ENCODE results near the gene PRF1. TPM values are rescaled to one million over a fixed set of nuclear protein-coding genes. Genes with fewer than 3 reads are reported as not detected.

The PRF1 gene
- total RNA-seq, 4 donors from 2014 or later: 1.4 to 3.5 (median 2.9) TPM

- TF ChIP-seq POLR2A (IDR thresholded peaks at IDR 0.05) (peak in 1 of 2 donors; percentile 10), CTCF (IDR thresholded peaks at IDR 0.05) (peak in 4 of 6 experiments; percentile 42 to 73 (median 54))
- peak; percentile 76 to 78 for DNase-seq
- Histone ChIP-seq H3K4me1 (peaks cover 4 to 11% of the 10 kb centered on the region in 2 donors), H3K27me3 (no peaks in the 10 kb centered on the region), H3K9me3 (no peaks in the 10 kb centered on the region), H3K36me3 (no peaks in the 10 kb centered on the region), H3K27ac (peak overlapping the region in 1 of 3 donors; percentile 20), H3K4me3 (replicated peaks in 1 of 3) (no peak overlapping the region)
- 43 to 44% methylated on average over 20 of the region's 20 CpGs for WGBS, 2 donors
- intact Hi-C loops (cut with DNase I): no loop called here
Observed at GRCh38 chr10:70558871-70559810, 43.4 kb downstream of the PRF1 start.

DNA sequence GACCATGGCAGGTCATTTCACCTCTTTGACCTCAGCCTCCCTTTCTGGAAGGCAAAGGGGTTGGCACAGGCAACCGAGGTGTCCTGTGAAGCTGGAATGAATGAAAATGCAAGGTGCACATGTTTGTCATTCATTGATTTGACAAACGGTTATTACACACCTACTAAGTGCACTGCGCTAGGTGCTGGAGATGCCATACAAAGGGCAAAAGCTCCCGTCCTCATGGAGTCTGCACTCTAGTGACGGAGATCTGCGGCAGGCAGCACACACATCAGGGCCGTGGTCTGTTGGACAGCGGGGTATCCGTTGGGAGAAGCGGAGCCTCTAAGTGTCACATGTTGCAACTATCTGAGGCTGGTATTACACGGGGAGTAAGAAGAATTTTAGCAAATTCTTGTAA, 44.2 kb downstream of the PRF1 start:
- Histone ChIP-seq H3K4me1 (peaks cover 4 to 11% of the 10 kb centered on the region in 2 donors), H3K9me3 (no peaks in the 10 kb centered on the region), H3K4me3 (replicated peaks in 1 of 3) (no peak overlapping the region), H3K36me3 (no peaks in the 10 kb centered on the region), H3K27me3 (no peaks in the 10 kb centered on the region), H3K27ac (no peak overlapping the region)
- intact Hi-C loops (cut with DNase I): no loop called here
- DNase-seq: no peak
- WGBS, 2 donors: 93 to 94% methylated on average over 11 of the region's 11 CpGs
- no peak for TF ChIP-seq POLR2A (IDR thresholded peaks at IDR 0.05)
- TF ChIP-seq CTCF (IDR thresholded peaks at IDR 0.05): no peak

- intact Hi-C loops (cut with DNase I): no loop called here
- Histone ChIP-seq H3K36me3 (no peaks in the 10 kb centered on the region), H3K4me1 (peaks cover 4 to 11% of the 10 kb centered on the region in 2 donors), H3K27ac (no peak overlapping the region), H3K27me3 (no peaks in the 10 kb centered on the region), H3K4me3 (replicated peaks in 1 of 3) (no peak overlapping the region), H3K9me3 (no peaks in the 10 kb centered on the region)
- WGBS, 2 donors: 91 to 100% methylated on average over 2 of the region's 2 CpGs
- TF ChIP-seq CTCF (IDR thresholded peaks at IDR 0.05) (no peak), POLR2A (IDR thresholded peaks at IDR 0.05) (no peak)
- DNase-seq: no peak
Observed at GRCh38 chr10:70557876-70558275, 44.7 kb downstream of the PRF1 start.

- intact Hi-C loops (cut with DNase I): no loop called here
- WGBS, 2 donors: 94 to 97% methylated on average over 8 to 11 of the region's 11 CpGs
- H3K4me3 ChIP-seq (replicated peaks in 1 of 3): no peak overlapping the region
Observed at GRCh38 chr10:70557086-70557845, 45.3 kb downstream of the PRF1 start.

More at GRCh38 chr10:70557086-70557845, 45.3 kb downstream of the PRF1 start:
- no peaks in the 10 kb centered on the region for H3K9me3 ChIP-seq
- no peaks in the 10 kb centered on the region for H3K36me3 ChIP-seq
- no peaks in the 10 kb centered on the region for H3K27me3 ChIP-seq
- no peak for DNase-seq
- H3K27ac ChIP-seq: no peak overlapping the region
- no peak for TF ChIP-seq POLR2A (IDR thresholded peaks at IDR 0.05)
- no peak for TF ChIP-seq CTCF (IDR thresholded peaks at IDR 0.05)
- peaks cover 4 to 11% of the 10 kb centered on the region in 2 donors for H3K4me1 ChIP-seq

All from thyroid gland (tissue), 4 donors.